CD4-positive, alpha-beta T cell treated with Interleukin-4 for 1 hour (primary cell): ENCODE results near the gene PC.

Source experiments
- DNase-seq, 2 donors: peaks; one replicate each; pipeline ENCODE4 v3.0.0-alpha.2; 2020 to 2022

The PC gene

GRCh38 chr11:66951135-66951534 is 7.0 kb downstream of the PC start:
- DNase-seq = no peak

DNA sequence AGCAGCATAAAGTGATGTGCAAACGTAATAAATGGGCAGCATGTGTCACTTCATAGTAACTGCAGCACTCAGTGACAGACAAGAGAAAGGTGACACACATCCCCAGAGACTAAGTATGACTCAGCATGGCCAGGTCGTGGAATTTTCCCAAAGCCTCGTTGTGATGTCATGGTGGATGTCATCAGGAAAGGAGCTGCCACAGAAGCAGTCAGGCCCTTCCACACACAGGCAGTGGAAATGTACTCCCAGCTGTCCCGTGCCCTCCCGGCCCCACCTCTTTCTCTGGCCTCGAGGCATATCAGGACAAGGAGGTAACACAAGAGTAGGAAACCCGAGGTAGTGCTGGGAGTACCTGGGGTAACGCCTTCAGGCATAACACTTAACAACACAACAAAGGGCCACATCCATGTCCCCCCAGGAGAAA is 8.1 kb downstream of the PC start:
- DNase-seq = peak in 1 of 2 donors; percentile 14

DNA sequence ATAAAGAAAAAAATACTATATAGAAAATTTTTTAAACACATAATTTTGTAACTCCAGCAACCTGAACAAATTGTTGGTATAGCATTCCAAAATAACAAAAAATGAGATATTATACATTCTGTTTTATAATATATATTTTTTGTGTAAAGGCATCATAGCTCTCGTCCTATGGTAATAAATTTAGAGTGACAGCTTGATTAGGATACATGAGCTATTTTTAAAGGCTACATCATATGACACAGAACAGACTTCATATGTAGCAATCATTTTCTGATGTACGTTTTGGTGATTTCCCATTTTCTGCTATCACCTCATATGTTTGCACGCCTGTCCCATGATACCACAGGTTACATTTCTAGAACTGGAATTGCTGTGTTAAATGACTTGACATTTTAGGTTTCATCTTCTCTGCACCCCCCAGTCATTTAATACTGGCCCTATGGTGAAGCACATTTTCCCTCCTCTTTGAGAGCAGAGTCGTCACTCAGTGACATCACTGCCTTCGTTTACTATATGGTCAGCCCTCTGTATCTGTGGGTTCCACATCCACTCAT is 19.5 kb downstream of the PC start:
- no peak for DNase-seq

- no peak for DNase-seq
These were observed 20.9 kb downstream of the PC start for GRCh38 chr11:66937193-66937733.

- no peak for DNase-seq
These were observed 21.9 kb downstream of the PC start for GRCh38 chr11:66936311-66936711.

- no peak for DNase-seq
These were observed 23.0 kb downstream of the PC start for GRCh38 chr11:66934950-66935779.

DNA sequence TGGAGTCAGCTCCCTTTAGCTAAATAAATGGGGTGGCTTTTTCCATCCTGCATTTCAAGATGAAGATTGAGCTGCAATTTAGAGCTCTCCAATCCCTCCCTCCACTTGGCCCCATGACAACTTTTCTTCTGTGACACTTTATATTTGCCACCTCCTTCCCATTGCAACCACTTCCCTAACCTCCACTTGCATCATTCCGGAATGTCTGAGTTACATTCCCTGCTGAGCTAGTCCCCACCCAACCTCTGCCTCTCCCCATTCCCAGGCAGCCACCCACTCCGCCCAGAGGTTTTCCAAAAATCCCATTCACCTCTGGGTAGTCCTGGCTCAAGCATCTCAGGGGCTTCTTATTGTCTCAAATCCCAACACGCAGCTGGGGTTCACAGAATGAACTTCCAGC is 24.7 kb downstream of the PC start:
- no peak for DNase-seq

DNA sequence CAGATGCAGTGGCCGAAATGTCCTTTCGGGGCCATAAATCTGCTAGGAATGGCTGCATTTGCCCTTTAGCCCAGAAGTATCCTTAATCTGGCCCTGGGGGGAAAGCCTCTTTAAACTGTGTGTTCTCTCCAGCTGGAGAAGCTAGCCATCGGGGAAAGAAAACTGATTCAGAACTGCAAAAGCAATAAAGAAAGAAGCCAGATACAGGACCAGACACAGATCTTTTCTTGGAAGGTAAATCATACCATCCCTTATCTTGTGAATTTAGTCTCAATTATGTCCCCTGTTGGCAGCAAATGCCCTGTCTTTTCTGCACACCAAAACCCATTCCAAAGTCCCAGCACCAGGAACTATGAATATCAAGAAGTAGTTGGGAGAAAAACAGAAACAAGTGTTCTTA is 25.6 kb downstream of the PC start:
- DNase-seq = no peak

DNA sequence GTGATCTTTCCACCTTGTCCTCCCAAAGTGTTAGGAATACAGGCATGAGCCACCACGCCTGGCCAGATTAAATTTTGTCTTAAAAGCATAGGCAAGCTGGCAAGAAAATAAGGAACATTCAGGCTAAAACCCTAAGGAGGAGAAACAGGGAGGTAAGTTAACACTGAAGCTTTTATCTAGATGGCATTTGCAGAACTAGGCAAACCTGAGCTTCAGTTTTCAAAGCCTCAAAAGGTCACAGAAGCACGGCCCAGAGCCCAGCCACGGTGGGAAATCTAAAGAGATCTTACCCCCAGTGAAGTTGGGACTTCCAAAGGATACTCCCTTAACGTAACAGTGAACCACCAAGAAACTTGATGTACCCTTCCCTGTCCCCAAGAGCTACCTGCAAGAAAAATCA is 28.4 kb downstream of the PC start:
- no peak for DNase-seq

DNA sequence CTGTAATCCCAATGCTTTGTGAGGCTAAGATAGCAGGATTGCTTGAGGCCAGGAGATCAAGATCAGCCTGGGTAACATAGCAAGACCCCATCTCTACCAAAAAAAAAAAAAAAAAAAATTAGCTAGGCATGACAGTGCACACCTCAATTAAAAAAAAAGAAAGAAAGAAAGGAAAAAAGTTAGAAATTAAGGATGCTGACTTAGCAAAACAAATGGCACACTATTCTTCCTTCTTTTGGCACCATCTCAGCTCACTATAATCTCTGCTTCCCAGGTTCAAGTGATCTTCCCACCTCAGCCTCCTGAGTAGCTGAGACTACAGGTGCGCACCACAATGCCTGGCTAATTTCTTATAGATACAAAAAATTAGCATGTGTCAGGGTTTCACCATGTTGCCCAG is 33.9 kb downstream of the PC start:
- DNase-seq = no peak

GRCh38 chr11:66922551-66922950 is 35.6 kb downstream of the PC start:
- no peak for DNase-seq

GRCh38 chr11:66920978-66921784 is 37.0 kb downstream of the PC start:
- DNase-seq = no peak

DNA sequence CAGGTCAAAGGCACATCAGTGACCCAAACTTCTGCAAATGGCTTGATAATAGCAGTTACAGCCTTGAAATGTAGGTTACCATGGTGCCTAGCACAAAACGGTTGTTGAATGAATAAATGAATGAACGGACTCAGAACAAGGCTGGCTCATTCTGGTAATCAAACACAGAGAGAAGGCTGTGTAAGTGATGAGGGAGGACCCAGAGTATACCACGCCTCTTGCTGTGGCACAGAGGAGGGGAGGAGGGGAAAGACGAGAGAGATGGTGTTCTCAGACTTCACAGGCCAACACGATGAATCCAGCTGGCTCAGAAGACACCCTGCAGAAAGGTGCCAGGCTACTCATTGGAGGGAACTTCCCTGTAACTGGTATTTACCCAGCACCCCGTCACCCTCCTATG is 38.3 kb downstream of the PC start:
- no peak for DNase-seq

GRCh38 chr11:66918741-66919140 is 39.4 kb downstream of the PC start:
- DNase-seq = no peak

DNA sequence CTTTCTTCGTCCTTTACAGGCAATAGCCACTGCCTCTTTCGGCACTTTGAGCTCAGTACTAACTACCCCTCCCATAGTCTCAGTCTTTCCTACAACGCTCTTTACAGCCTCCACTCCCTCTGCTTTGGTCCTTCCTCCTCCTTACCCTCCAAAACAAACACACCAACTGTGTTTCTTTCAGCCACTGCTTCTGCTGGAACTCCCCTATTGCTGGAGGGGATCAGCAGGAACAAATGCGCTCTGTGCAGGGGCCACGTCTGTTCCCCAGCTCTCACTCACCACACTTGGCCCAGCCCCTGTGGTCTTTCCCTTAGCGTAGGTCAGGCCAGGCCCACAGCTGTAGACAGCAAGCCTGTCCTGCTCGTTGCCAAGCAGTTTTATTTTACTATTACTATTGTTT is 42.3 kb downstream of the PC start:
- DNase-seq = no peak

- no peak for DNase-seq
These were observed 42.9 kb downstream of the PC start for GRCh38 chr11:66915046-66915832.

GRCh38 chr11:66914505-66914904 is 43.7 kb downstream of the PC start:
- no peak for DNase-seq

GRCh38 chr11:66912911-66913310 is 45.3 kb downstream of the PC start:
- DNase-seq = no peak

GRCh38 chr11:66912361-66912760 is 45.8 kb downstream of the PC start:
- DNase-seq = no peak

DNA sequence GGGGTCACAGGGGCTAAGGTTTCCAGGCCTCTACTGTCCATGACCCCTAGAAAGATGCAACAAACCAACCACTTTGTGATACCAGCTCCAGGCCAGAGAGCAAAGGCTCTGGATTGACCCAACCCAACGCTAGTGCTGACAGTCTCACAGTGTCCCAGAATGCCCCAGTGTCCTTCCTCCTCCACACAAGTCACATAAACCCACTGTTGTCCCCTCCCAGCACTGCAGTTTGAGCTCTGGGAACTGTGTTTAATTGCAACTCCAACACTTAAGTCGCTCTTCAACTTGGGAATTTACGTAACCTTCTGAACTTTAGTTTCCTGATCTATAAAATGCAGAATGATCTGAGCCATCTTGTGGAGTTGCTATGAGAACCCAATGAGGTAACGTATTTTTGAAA is 47.5 kb downstream of the PC start:
- DNase-seq = no peak

- no peak for DNase-seq
These were observed 48.2 kb downstream of the PC start for GRCh38 chr11:66910016-66910415.

DNA sequence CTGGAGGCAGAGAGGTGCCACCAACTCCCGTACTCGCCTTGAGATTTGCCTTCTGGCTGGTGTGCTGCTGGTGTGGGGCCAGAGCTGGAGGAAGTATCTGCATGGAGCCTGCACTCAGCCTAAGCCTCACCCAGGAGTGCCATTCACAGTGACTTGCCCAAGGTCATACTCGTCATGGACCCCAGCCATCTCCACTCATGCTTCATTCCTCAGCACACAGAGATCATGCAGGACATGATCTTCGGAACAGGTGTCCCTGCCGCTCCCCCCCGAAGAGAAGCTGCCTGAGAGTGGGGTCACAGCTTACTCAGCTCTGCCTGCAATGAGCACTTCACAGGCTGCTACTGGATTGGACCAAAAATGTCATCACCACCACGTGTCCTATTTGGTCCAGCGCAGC is 49.0 kb downstream of the PC start:
- DNase-seq = no peak
